ENCODE measurements around the gene ARID1B. TPM values are rescaled to one million over a fixed set of nuclear protein-coding genes. Genes with fewer than 3 reads are reported as not detected.
A peak's percentile ranks its signal among the peaks of the same experiment; 100 is the strongest.

Gene ARID1B
- total and polyA plus RNA-seq, 2 of the 4 experiments (the other 2 are of a cell fraction) = 14.5 to 20.1 TPM

DNA sequence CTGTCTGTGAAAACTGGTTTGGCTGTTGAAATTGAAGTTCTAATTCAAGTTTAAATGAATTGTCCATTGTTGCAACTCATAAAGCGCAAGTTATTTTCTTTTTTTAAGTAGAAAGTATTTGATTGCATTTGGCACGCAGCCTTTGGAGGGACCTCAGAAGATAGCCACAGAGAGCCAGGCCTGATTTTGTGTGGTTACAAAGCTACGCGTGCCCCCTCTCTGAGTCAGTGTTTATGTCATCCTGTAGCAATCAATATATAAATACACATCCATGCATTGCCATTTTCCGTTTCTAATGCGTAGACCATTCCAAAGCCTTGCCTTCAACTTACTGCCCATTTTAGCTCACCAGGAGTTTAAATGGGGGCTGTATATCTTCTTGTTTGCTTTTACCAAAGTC lies 372.9 kb downstream of the ARID1B start:
- Histone ChIP-seq H3K56ac (ENCODE audit: extremely low read depth, insufficient read depth, low read length) (peak overlapping the region; percentile 49), H2AFZ (replicated peaks; ENCODE audit: low read length, poor library complexity) (no peak overlapping the region), H2BK120ac (ENCODE audit: low read depth, low read length) (peak overlapping the region; percentile 87), H3K79me1 (ENCODE audit: low read depth in 1 of 2, low read length in 2 of 2) (peaks cover 11 to 25% of the 10 kb centered on the region in 2 experiments), H3K4me1 (ENCODE audit: control insufficient read depth, insufficient read depth, low read length) (peaks cover 31% of the 10 kb centered on the region), H2BK5ac (ENCODE audit: low read depth, low read length, poor library complexity, severe bottlenecking) (peak overlapping the region; percentile 99), H4K5ac (ENCODE audit: low read depth, low read length) (no peak overlapping the region), H3K9me3 (ENCODE audit: control insufficient read depth, insufficient read depth, low read length) (no peaks in the 10 kb centered on the region), H2BK20ac (ENCODE audit: low read depth, low read length) (peak overlapping the region; percentile 81), H3K14ac (replicated peaks; ENCODE audit: low read depth, low read length) (peak overlapping the region; percentile 64; the same call in 1 of the 2 replicates), H3K4ac (ENCODE audit: low read depth, low read length) (peak overlapping the region; percentile 87; the same call in 1 of the 2 replicates), H2AK9ac (replicated peaks; ENCODE audit: low read depth, low read length, poor library complexity) (no peak overlapping the region), H3K4me2 (ENCODE audit: low read depth, low read length) (peak overlapping the region; percentile 63), H4K91ac (ENCODE audit: insufficient read depth, low read depth, low read length) (peak overlapping the region; percentile 78; the same call in 1 of the 2 replicates), H3K36me3 (ENCODE audit: control insufficient read depth, insufficient read depth, low read length) (peaks cover 7% of the 10 kb centered on the region), H3K27ac (ENCODE audit: insufficient read depth, low read length) (peak overlapping the region; percentile 78; the same call in 1 of the 2 replicates), H3K4me3 (ENCODE audit: insufficient read depth, low read depth, low read length) (no peak overlapping the region), H2AK5ac (ENCODE audit: low read depth, low read length) (no peak overlapping the region), H2BK15ac (ENCODE audit: low read depth, low read length) (peak overlapping the region; percentile 52; the same call in 1 of the 3 replicates), H3K27me3 (ENCODE audit: control insufficient read depth, insufficient read depth, low read length) (no peaks in the 10 kb centered on the region), H3K18ac (ENCODE audit: low read depth, low read length) (peak overlapping the region; percentile 69; the same call in 1 of the 2 replicates), H4K8ac (ENCODE audit: low read depth in 2 of 2, low read length in 2 of 2) (peak overlapping the region; percentile 64 to 76), H4K20me1 (ENCODE audit: insufficient read depth, low read length) (no peaks in the 10 kb centered on the region; the same call in 1 of the 2 replicates), H3K9ac (ENCODE audit: low read depth, low read length) (no peak overlapping the region; the same call in 1 of the 2 replicates), H3K9me1 (ENCODE audit: insufficient read depth, low read length) (peaks cover 23% of the 10 kb centered on the region), H3K23ac (ENCODE audit: low read depth, low read length) (peak overlapping the region; percentile 63; the same call in 1 of the 2 replicates)
- TF ChIP-seq FOS (IDR thresholded peaks at IDR 0.05; ENCODE audit: low read depth, low read length) = peak; percentile 93
- TF ChIP-seq RFX5 (IDR thresholded peaks at IDR 0.05; ENCODE audit: low read depth, low read length) = no peak
- peak; percentile 46; the same call in 1 of the 2 replicates for TF ChIP-seq POLR2A (IDR thresholded peaks at IDR 0.05; ENCODE audit: low read depth, low read length)
- TF ChIP-seq MAZ (IDR thresholded peaks at IDR 0.05; ENCODE audit: borderline replicate concordance, low read depth, low read length) = no peak; the same call in 1 of the 2 replicates
- TF ChIP-seq BHLHE40 (IDR thresholded peaks at IDR 0.05; ENCODE audit: low read depth, low read length) = peak; percentile 95
- TF ChIP-seq CEBPB (IDR thresholded peaks at IDR 0.05; ENCODE audit: low read depth, low read length) = peak; percentile 84
- TF ChIP-seq USF2 (IDR thresholded peaks at IDR 0.05; ENCODE audit: low read depth, low read length) = peak; percentile 34; the same call in 1 of the 2 replicates
- dilution Hi-C loops (cut with HindIII; ENCODE audit: low sequenced_read_pairs, unreplicated experiment) (no loop called here), intact Hi-C loops (cut with micrococcal nuclease) (no loop called here), in situ Hi-C loops (cut with MboI; ENCODE audit: low sequenced_read_pairs) (no loop called here)
- BruUV-seq (replicated peaks) = no TSS peak
- ChIA-PET POLR2A (ENCODE audit: unreplicated experiment) (no interaction called here), CTCF (interaction anchor here (1.0 kb wide), 1 partner anchor 30 kb away, joined by 3 read pairs; no protein-coding TSS in a partner anchor)
- peak; percentile 28 for ATAC-seq (ENCODE audit: low read depth)
- peak; percentile 96 for DNase-seq
- WGBS, 2 experiments (ENCODE audit: extremely low coverage in 2 of 2, insufficient read length in 1 of 2) = 25% methylated on average over 4 of the region's 6 CpGs; no CpG with 5 or more reads in 1 of the 2 experiments

Measured in IMR-90 (cell line).